ELR (cell line): Measurements from ENCODE around the gene TPRA1.

ENCODE experiments used
- DNase-seq: peaks from one replicate; pipeline ENCODE4 v3.0.0-alpha.2; 2015; ENCODE audit warnings: low read depth

Gene TPRA1

DNA sequence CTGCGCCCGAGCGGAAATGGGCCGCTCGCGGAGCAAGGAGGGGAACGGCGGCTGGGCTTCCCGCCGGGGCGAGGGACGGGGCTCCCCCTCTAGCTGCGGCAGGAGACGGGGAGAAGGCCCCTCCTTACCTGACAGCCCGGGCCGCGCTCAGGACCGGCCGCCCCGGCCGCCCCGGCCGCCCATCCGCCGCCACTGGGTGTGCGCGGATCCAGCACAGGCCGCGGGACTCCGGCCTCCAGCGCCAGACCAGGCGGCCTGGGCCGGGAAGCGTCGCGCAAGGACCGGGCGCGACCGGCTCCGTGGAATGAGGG, 296 bp downstream of the TPRA1 start:
- DNase-seq = no peak

DNA sequence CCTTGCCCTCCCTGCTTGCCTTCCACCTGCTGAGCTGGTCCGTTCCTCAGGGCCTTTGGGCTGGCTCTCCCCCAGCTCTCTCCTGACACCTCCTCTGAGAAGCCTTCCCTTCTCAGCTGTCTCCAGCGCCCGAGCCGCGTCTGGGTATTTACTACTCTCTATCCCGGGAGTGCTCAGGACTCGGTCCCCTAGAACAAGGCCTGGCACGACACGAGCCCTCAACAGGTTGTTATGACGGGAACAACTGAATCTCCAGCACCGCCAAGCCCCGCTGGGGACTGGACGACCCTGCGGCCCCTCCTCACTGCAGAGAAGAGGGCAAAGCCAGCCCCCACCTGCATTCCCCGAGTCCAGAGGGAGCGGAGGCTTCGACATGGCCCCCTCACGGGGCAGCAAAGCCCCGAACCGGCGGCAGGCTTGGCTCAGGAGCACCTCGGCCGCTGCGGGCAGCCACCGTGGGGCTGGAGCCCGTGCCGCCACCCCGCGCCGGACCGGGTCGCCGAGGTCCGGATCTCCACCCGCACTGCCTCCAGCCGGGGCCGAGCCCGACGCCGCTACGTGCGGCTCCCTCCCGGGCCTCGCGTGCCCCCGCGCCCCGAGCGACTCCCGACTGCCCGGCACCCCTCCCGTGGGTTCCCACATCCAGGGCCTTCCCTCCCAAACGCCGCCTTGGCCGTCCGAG, 792 bp downstream of the TPRA1 start:
- DNase-seq = peak; percentile 53

DNA sequence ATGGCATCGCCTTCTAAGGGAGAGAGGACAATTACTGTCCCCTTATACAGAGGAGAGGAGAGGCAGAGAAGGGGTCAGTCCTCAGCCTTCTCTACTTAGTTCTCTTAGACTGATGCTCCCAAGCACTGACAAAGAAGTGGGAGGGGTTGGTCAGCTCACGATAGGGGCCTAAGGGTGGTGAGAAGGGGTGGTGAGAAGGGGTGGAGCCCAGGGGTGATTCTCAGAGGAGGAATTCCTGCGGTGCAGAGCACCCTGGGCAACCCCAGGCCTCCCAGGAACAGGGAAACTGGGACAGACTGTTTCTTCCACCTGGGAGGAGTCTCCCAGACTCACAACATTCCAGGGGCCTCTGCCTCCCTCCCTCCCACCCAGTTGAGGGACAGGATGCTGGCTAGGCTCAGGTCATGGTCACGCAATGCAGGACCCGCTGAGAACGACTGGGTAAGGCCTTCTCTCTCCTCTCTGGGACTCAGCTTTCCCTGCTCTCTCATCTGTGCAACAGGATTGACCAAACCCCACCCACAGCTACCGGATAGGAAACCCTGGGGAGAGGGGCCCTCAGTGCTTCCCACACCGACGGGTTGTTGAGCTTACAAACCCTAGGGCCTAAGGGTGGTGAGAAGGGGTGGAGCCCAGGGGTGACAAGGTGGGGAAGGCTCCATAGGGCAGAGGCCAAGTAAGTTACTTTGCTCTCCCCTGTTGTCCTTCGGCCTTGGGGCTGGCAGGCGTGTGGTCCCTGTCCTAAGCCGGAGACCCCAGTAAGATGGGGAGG, 1.5 kb downstream of the TPRA1 start:
- DNase-seq = peak; percentile 93

DNA sequence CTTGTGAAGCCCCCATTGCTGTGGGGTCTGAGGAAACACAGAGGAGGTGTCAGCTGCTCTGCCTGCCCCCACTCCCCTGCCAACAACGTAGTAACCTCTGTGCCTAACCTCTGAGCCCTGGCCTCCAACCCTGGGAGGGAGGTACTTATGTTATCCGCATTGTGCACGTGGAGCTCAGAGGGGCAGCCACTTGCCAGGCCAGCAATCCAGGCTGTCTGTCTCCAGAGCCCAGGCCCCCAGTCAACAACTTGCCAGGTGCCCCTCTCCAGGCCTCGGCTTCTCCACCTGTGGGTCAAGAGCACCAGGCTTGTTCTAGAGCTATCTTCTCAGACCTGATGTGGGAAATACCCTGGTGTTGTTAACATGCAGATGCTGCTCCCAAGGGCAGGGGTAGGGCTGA, 2.7 kb downstream of the TPRA1 start:
- DNase-seq = no peak

DNA sequence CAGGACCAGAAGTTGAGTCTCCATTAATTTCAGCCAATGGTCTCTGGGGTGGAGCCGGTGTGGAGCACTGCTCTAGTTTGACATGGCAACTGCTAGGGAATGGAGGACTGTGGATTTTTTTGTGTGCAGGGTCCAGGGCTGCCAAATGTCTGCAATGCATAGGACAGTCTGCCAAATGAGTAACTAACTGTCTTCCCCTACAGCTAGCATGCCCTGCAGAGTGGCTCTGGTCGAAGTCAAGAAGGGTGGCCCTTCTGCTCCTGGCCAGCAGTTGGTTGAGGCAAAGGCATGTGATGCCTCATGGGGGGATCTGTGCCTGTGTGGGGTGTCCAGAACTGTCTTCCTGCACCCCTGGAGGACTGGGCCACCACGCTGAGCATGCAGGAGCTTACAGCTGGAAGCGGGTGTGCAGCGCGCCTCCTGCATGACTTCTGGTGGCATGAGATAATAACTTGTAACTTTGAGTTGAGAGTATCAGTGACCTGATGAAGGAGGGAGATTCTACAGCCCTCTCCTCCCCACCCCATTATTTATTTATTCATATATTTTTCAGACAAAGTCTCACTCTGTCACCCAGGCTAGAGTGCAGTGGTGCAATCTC, 4.6 kb downstream of the TPRA1 start:
- DNase-seq = no peak

DNA sequence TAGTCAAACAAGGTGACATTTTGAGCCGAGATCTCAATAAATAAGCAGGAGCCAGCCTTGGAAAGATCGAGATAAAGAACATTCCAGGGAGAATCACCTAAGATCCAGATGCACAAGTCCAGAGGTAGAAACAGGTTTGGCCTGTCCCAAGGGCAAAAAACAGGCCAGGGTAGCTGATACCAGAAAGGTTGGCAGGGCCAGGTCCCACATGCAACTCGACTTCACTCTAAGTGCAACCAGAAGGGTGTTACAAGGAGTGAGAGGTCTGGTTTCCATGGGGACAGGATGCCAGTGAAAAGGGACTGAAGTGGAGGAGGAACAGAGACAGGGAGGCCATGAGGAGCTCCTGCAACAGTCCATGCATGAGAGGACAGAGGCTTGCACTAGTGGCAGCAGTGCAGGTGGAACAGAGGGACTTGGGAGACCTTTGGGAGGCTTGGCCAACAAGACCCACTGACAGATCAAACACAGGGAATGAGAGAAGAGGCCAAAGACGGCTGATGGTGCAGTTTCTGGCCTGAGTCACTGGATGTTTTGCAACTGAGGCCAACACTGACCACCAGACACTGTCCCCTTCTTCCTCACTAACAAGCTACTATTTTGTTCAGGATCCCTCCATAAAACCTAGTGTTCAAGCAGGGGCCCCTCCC, 5.2 kb downstream of the TPRA1 start:
- peak; percentile 36 for DNase-seq

DNA sequence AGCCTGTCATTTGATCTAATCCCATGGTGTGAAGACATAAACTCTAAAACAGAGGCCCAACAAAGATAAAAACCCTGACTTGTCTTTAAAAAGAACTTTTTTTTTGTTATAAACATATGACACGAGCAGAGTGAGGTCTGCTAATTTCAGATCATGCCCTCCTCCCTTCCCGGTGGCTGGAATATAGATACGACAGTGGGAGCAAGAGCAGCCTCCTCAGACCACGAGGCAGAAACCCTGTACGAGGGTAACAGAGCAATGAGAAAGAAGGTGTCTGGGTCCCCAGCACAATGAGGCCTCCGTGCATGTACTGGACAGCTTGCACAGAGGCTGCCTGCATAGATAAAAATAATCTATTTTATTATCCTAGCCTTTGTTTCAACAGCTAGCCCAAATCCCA, 5.8 kb downstream of the TPRA1 start:
- DNase-seq = no peak

DNA sequence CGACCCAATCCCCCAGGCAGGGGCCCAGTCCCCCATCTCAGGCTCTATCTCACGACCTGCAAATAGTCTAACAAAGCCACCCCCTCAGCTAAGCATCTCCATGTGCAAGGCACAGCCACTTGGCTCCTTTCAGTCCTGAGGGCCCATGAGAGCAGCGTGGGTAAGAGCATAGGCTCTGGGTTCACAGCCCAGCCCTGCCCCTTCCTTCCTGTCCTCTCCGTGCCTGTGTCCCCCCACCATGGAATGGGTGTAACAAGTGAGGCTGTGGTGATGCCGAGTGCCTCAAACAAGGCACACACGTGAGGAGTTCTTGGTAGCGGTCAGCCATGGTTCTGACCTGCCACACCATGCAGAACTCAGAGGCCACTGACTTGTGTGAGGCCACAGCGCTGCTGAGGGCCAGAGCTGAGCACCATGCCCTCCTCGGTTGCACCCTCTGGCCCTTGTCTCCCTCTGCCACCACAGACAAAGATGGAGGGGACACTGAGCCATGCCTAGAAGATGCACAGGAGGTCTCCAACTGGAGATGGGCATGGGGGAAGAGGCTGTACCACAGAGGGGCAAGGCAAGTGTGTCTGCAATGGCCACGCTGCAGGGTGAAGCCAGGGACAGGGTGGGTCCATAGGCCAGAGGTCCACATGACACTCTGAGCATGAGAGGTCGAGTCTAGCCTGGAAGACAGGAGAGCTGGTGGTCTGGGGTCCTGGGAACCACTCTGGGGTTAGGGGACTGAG, 10.0 kb downstream of the TPRA1 start:
- no peak for DNase-seq

DNA sequence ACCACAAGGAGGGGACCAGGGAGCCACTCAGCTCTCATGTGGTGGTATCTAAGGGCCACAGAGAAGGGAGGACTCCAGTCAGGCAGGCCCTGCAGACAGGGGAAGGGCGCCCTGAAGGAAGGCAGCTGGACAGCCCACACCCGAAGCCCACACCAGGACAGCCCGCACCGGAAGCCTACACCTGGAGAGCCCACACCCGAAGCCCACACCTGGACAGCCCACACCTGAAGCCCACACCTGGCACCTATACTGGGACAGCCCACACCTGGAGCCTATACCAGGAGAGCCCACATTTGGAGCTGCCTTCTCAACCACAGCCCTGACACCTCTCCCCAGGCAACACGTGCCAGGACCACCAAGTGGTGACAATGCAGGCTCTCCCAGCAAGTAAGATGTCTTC, 11.7 kb downstream of the TPRA1 start:
- DNase-seq = no peak

DNA sequence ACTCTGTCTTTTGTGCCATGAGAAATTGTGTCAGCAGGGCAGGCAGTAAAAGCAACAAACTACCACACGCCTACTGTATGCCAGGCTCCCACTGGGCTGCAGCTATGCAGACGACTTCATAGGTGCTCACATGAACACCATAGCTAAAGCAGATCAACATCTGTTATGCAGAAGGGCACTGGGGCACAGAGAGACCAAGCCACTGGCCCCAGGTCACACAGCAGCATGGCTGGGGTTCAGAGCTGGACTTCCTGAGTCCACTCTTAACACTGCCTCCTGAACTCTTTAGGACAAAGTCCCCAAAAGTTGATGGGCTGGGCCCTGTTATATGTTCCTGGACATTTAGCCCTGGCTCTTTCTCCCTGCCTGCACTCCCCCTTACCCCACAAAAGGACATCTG, 12.4 kb downstream of the TPRA1 start:
- DNase-seq = no peak

DNA sequence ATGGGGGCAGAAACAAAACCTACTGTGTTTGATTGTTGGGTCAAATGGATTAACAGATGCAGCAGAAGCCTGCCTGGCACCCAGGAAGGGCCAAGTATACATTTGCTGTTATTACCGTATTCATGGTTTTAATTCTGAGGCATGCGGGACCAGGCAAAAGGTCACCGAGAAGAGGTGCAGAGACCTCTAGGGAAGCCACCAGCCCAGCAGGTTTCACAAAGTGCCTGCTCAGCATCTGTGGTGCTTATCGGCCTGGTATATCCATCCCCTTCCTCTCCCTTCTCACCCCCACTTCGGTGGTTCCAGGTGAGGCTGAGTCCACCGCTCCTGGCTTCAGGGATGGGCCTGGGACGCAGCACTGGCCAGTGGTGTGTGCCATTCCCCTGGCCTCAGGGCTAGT, 13.1 kb downstream of the TPRA1 start:
- no peak for DNase-seq

DNA sequence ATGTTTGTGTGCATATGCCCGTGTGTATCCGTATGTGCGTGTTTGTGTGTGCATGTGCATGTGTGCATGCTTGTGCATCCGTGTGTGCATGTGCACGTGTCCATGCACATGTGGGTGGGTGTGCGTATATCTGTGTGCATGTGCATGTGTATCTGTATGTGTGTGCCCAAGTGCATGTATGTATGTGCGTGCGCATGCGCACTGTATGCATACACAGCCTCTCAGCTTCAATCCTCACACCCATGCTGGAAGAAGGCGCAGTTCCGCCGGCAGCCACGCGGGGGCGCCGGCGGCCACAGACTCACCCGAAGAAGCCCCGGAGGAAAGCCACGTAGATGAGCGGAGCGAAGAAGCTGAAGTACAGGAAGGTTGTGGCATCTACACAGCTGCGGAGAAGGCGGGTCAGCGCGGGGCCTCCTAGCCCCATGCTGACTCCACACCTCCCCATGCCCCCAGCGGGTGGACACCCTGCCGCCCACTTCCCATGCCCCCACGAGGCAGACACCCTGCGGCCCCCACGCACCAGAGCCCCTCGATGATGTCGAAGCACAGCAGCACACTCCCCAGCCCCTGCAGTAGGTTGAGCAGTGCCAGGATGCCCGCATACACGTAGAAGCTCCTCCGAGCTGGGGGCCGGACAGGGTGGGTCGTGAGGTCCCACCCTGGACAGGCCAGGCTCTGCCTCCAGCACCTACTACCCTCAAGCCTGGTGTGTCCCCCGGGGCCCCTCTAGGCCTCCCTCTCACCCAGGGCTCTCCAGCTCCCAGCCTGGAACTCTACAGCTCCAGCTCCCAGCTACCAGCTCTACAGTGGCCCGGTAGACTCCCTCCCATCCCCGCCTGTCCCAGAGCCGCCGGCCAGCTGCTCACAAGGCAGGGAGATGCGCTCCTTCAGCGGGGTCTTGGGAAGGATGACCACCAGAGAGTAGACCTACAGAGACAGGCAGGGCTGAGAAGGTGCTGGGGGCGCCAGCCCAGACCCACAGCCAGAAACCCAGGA, 15.4 kb downstream of the TPRA1 start:
- peak; percentile 90 for DNase-seq

DNA sequence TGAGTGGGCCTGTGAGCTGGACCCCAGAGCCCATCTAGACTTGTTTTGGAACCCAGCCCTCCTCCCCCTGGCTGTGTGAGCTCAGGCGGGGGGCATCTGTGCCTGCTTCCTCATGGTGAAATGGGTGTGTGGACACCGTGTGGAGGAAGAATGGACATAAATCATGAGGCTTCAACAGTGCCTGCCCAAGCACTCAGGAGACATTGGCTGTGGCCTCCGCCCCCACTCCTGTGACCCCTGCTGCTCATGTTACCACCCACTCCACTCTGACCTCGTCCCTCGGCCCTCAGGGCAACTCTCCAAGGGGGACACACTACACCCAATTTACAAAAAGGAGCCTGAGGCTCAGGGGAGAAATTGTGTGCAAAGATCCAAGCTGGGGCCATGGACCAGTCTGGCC, 16.6 kb downstream of the TPRA1 start:
- DNase-seq = no peak

DNA sequence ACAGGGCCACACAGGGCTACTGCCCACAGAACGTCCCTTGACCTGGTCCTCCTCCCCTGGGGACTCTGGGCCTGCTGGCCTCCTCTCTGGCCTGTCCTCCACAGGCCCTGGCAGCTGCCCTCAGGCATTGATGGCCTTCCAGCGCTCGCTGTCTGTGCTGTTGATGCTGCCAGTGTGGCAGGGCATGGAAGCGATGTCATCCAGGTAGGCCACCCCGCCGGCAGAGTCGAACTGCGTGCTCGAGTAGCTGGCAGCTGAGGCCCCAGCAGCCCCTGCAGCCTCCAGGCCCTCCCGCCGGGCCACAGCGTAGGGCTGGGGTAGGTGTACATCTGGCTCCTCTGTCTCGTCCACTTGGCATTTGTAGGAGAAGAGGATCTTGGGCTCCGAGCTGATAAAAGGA, 17.1 kb downstream of the TPRA1 start:
- DNase-seq = no peak

DNA sequence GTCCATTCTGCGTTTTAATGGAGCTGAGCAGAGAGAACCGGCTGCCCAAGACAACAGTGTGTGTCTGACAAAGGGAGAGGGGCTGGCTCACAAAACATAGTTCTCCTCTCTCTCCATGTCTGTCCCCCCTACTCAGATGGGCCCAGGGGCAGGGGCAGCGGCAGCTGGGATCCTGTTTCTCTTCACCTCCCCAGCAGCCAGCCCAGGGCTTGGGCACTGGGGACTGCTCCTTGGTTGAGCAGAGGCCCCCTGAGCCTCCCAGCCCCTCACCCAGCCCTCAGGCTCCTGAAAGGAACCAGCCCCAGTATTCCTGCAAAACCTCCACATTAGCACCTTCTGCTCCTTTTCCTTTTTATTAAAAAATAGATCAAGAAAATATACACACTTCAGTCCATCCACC, 17.8 kb downstream of the TPRA1 start:
- DNase-seq = no peak

DNA sequence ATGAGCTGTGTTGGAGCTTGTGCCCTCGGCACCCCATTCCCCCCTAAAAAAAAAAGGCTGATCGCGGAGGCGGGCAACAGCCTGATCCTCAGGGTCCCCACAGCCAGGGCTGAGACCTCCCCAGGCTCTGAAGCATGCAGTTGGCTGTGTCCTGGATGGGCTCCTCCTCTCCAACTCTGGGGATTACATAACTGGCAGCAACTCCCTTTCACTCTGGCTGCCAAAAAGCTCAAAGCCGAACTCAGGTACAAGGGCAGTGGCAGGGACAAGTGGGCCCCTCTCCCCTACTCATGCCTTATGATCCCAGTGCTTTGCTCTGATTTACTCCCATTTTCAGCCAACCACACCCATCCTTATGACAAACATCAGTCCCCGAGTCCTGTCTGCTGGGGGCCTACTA, 18.3 kb downstream of the TPRA1 start:
- no peak for DNase-seq

DNA sequence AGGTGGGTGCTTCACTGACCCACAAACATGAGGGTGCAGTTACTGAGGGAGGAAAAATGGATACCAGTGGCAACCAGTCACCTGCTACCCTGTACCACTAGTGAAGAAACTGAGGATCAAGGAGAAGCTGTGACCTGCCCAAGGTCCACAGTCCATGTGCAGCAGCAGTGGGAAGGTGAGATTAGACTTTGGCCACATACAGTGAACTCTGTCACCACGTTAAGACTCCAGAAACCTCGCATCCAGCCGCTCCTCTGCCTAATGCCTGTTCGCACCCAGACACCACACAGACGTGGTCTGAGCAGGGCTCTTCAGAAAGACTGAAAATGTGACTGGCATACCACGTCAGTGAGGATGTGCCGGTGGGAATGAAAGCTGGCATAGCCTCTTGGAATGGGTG, 20.0 kb downstream of the TPRA1 start:
- DNase-seq = no peak

DNA sequence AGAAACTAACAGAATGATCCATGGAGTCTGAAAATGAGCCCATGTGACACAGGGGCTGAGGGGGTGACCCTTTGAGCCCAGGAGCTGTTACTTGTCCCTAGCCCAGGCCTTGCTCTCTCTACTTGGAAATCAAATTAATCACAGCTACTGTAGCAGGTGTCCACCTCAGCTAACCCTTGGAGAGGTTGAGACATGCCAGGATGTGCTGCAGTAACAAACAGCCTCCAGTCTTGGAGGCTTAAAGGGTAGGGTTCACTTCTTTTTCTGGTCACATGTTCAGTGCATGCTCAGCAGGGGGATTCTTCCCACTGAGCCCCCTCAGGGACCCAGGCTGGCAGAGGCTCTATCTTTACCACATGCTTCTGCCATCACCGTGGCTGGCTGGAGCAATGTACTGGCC, 21.4 kb downstream of the TPRA1 start:
- no peak for DNase-seq

DNA sequence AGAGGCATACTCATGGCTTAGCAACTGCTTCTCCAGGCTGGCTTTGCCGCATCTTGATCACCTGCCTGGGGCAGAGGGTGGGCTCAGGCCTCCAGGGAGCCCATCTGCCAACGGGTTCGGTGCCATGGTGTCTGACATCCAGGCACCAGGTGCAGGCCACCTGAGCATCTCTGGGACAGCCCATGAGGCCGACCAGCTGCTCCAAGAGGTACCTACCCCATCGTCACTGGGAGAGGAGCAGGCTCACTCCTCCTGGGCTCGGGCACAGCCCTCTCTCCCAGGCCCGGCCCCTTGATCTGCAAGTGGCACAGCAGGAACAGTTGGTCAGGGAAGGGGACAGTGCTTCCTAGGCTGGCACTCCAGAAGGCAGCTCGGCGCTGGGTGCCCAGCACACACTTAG, 21.9 kb downstream of the TPRA1 start:
- no peak for DNase-seq

DNA sequence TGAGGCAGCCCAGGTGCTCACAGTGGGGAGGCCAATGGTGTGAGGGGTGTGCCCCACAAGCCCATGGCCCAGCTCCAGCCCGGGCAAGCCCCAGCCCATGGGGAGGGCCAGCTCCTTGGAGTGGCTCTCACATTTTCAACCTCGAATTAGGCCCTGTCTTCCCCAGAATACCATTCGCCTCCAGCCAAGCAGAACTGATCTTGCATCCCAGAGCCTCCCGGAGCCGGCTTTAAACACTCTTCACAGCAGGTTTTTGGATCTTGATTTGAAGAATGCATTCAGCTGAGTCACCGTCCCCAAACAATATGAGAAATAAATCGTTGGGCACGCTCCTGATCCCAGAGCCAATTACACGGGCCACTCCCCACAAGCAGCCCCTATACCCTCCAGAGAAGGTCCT, 23.7 kb downstream of the TPRA1 start:
- DNase-seq = no peak

DNA sequence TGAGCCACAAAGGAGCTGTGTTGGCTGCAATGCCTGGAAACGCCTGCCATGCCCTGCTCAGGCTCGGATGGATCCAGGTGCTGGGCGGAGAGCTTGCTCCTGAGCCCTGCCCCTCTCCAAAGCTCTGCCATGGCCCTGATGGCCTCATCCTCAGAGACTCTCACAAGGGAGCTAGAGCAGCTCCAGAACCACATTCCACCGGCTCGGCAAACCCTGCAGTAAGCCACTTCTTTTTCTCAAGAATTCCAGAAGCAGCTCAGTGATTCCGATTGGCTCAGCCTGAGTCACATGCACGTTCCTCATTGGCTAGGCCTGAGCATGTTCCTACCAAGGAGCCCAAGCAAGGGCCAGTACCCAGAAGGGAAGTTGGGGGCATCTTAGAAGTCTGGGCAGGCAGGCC, 24.8 kb downstream of the TPRA1 start:
- DNase-seq = no peak
